Neutrophil (primary cell): ENCODE data around the gene ARHGAP23.

Experiments used
- H3K27ac ChIP-seq: fragments of 200-600 bp; sonication (generic); 2 replicates; pipeline ENCODE4 v1.5.1; 2016; ENCODE audit warnings: mild to moderate bottlenecking, moderate library complexity
- H3K27me3 ChIP-seq: fragments of 200-600 bp; sonication (generic); 2 replicates; pipeline ENCODE4 v1.6.0; 2016; ENCODE audit warnings: mild to moderate bottlenecking
- H3K36me3 ChIP-seq: fragments of 200-600 bp; sonication (generic); 2 replicates; pipeline ENCODE4 v1.5.1; 2017
- H3K4me1 ChIP-seq, 2 experiments: fragments of 200-600 bp in 1 of 2; sonication (generic) in 1 of 2; 1 replicate in 1 of 2; 2 replicates in 1 of 2; pipeline versions ENCODE4 v1.5.1 to v1.6.1; 2013 to 2016; ENCODE audit warnings: low read depth in 1 of 2, low read length in 1 of 2, mild to moderate bottlenecking in 1 of 2, moderate library complexity in 1 of 2; ENCODE audit not compliant: control insufficient read depth in 1 of 2, insufficient read depth in 1 of 2
- H3K4me3 ChIP-seq, 2 experiments: fragments of 200-600 bp in 1 of 2; sonication (generic) in 1 of 2; 1 replicate in 1 of 2; 2 replicates in 1 of 2; pipeline ENCODE4 v1.5.1; 2013 to 2016; ENCODE audit warnings: low read depth in 1 of 2, low read length in 1 of 2, mild to moderate bottlenecking in 1 of 2, moderate library complexity in 1 of 2
- H3K9me3 ChIP-seq: fragments of 200-600 bp; sonication (generic); 2 replicates; pipeline ENCODE4 v1.5.1; 2016
- CTCF ChIP-seq: fragments of 200-600 bp; sonication (generic); IDR thresholded peaks from 2 replicates; pipeline ENCODE4 v1.5.1; 2016; ENCODE audit warnings: antibody characterized with exemption

The ARHGAP23 gene

GRCh38 chr17:38457577-38458371 is 29.5 kb downstream of the ARHGAP23 start:
- H3K27ac ChIP-seq, result no peak overlapping the region
- H3K27me3 ChIP-seq, result peaks cover 26% of the 10 kb centered on the region
- no peaks in the 10 kb centered on the region for H3K36me3 ChIP-seq
- H3K4me3 ChIP-seq, result no peak overlapping the region
- no peaks in the 10 kb centered on the region for H3K9me3 ChIP-seq
- H3K4me1 ChIP-seq, result peaks cover 0 to 4% of the 10 kb centered on the region in 2 experiments
- no peak for TF ChIP-seq CTCF

- TF ChIP-seq CTCF, result no peak
- peaks cover 5% of the 10 kb centered on the region for H3K36me3 ChIP-seq
- H3K27ac ChIP-seq, result no peak overlapping the region
- no peak overlapping the region for H3K4me3 ChIP-seq
- H3K4me1 ChIP-seq, result no peaks in the 10 kb centered on the region
- H3K9me3 ChIP-seq, result no peaks in the 10 kb centered on the region
- peaks cover 19% of the 10 kb centered on the region for H3K27me3 ChIP-seq
Observed at GRCh38 chr17:38458521-38458920, 30.3 kb downstream of the ARHGAP23 start.

GRCh38 chr17:38459567-38459966 is 31.3 kb downstream of the ARHGAP23 start:
- TF ChIP-seq CTCF, result no peak
- Histone ChIP-seq H3K36me3 (peaks cover 12% of the 10 kb centered on the region), H3K4me1 (no peaks in the 10 kb centered on the region), H3K27ac (no peak overlapping the region), H3K4me3 (no peak overlapping the region), H3K27me3 (peaks cover 11% of the 10 kb centered on the region), H3K9me3 (no peaks in the 10 kb centered on the region)

- Histone ChIP-seq H3K36me3 (peaks cover 12% of the 10 kb centered on the region), H3K4me3 (no peak overlapping the region), H3K27me3 (peaks cover 4% of the 10 kb centered on the region), H3K27ac (no peak overlapping the region), H3K9me3 (no peaks in the 10 kb centered on the region), H3K4me1 (no peaks in the 10 kb centered on the region)
- TF ChIP-seq CTCF, result no peak
Observed at GRCh38 chr17:38460082-38460715, 31.9 kb downstream of the ARHGAP23 start.

GRCh38 chr17:38460716-38461630 is 32.7 kb downstream of the ARHGAP23 start:
- Histone ChIP-seq H3K27me3 (no peaks in the 10 kb centered on the region), H3K4me1 (no peaks in the 10 kb centered on the region), H3K36me3 (peaks cover 12% of the 10 kb centered on the region), H3K4me3 (no peak overlapping the region), H3K27ac (no peak overlapping the region), H3K9me3 (no peaks in the 10 kb centered on the region)
- TF ChIP-seq CTCF, result no peak
